GM18499 (cell line): ENCODE data around the gene SIRPD.
"Not testable (repeated sequence)": the region's sequence is repeated elsewhere in the genome, so short reads cannot be mapped to it uniquely, and the experiment has no call there.

Source experiments
- ATAC-seq: cut with Tn5 transposase; IDR thresholded peaks from one replicate; pipeline ENCODE4 v1.9.1; 2021; ENCODE audit warnings: moderate number of reproducible peaks; ENCODE audit not compliant: insufficient read depth, unreplicated experiment

Gene SIRPD

GRCh38 chr20:1557605-1558004 is at the start of gene SIRPD:
Gene SIRPD, minus strand, starts transcription at chr20:1557705. Its CDS starts 52 bp downstream, at chr20:1557653.
- ATAC-seq = no peak

DNA sequence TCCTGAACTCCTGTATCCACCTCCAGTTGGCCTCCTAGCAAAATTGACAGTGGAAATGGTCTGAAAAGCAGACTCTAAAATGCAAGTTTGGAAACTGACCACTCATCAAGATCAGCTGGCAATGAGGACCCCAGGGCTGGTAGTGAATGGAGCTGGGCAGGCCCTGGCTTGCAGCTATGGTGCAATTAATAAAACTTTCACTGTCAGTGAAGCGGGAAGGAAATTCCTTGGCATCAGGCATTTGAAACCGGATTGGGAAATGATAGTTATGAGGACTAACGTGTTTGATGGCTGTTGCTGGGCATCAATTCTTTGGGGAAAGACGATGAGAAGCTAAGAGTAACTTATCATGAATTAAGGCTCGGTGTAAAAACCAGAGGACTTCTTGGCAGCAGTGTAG is 43.2 kb upstream of the SIRPD start:
- no peak for ATAC-seq

- ATAC-seq = no peak
Observed at GRCh38 chr20:1595333-1595732, 37.8 kb upstream of the SIRPD start.

DNA sequence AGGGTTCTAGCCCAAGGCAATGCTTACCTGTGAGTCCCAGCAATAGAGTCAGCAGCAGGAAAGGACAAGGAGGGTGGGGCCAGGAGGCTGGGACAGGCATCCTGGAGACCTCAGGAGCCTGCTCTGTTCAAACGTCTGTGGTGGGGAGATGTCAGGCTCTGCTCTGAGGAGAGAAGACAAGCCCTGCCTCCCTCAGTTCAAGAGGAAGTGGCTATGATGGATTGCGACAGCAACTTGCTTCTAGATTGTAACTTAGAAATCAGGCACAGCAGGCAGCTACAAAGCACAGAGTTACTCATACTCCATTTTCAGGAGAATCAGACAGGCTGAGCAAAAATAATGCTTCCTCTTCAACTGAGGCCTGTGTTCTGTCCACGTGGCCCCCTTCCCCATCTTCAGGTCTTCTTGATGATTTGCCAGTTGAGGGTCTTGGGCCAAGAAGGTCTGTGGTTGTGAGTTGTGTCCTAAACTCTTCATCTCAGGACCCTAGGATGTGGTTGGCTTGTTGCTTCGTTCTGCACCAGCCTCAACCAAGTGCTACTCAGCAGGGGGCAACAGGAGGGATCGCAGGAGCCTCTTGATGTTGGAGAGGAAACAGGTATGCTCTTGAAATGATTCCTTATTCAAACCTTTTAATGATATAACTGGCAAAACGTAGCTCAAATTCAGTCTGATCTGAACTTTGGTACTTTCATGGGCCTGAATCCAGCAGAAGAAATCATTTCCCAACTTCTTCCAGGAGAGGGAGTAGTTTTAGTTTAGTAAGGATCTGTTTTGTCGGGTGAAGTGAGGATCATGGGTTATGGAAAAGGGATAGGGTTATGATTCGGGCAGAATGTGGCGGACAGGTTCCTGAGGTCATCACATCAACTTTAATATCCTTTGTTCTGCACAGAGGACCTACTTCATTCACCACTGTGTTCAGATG is 31.3 kb upstream of the SIRPD start:
- ATAC-seq = no peak

DNA sequence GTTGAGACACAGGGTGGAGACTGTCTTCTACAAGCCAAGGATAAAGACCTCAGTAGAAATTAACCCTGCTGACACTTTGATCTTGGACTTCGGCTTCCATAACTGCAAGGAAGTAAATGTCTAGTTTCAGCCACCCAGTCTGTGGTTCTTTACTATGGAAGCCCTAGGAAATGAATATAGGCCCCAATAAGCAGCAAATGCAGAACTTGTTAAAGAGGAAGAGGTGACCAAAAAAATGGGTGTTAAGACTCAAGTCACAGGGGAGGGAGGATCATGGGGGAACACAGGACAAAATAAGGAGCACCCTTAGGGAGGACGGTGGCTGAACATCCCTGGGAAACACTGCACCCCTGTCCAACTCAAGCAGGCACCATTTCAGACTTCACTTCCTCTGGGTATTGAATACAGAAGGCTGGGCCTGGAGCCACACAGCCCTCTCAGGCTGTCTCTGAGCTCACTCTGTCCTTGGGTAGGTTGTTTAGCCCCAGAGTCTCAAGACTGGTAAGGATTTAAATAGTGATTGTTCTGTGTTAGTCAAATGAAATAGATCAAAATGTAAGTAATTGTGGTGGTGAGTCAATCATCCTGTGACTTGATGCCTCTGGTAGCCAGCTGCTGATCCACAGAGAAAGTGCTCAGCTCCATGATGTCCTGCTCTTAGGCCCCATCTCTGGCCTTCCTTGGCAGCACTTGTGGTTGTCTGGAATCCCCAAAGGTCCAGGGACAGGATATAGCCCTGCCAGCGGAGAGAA is 30.5 kb upstream of the SIRPD start:
- no peak for ATAC-seq

GRCh38 chr20:1579488-1579887 is 22.0 kb upstream of the SIRPD start:
- no peak for ATAC-seq

DNA sequence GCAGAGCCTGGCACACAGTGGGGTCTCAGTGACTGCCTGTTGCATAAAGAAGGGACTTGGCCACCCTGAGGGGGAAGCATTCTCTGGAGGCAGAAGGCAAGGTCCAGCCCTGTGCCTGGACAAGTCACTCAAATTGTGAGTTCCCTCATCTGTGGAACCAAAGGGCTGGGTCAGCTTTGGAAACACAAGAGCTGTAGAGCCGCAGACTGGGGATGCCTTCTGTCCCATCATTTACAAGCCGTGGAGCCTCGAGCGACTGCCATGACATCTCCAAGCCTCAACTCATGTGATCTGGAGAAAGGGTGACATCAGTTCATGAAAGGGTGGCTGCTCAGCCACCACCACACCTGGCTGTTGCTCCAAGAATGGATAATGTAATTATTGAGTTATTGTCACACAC is 20.4 kb upstream of the SIRPD start:
- ATAC-seq = no peak

DNA sequence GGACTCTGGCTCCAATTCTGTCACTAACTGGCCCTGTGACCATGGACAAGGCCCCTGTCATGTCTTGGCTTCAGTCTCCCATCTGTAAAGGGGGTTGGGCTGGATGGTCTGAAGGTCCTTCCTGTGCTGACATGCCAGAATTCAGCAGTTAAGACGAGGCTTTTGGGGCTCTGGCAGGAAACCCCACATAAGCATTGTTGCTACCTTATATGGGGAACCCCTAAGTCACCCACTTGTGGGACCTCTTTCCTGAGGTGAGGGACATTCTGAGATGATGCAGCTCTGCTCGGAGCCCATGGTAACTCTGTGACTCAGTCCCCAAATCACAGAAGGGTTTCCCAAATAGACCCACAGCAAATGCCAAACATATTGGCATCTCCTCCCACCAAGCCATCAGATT is 19.8 kb upstream of the SIRPD start:
- not testable (repeated sequence) for ATAC-seq

DNA sequence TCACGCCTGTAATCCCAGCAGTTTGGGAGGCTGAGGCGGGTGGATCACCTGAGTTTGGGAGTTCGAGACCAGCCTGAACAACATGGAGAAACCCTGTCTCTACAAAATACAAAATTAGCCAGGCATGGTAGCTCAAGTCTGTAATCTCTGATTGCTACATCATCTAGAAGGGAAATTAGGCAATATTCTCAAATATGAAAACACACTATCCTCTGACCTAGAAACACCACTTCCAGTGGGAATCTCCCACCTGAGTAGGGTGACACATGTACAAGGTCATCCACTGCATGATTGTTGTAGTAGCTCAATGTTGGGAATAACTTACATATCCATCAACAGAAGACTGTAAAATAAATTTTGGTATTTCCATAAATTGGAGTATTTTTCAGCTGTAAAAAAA is 19.1 kb upstream of the SIRPD start:
- ATAC-seq = no peak

GRCh38 chr20:1576003-1576402 is 18.5 kb upstream of the SIRPD start:
- ATAC-seq = not testable (repeated sequence)

- not testable (repeated sequence) for ATAC-seq
Observed at GRCh38 chr20:1571583-1571982, 14.1 kb upstream of the SIRPD start.

GRCh38 chr20:1569415-1569881 is 11.9 kb upstream of the SIRPD start:
- ATAC-seq = no peak

DNA sequence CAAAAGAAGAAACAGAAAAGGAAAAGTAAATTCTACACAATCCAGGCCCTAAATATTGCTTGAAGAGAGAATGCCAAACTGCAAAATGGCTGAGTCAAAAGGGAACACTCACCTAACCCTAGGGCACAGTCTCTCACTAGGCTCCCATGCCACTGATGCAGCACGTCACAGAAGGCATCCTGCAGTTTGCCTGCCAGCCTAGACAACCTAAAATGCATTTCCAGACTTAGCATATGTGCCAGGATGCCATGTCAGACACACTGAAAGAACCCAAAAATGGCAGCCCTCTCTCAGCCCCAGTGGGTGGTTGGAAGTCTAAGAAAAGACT is 10.6 kb upstream of the SIRPD start:
- ATAC-seq = no peak

- ATAC-seq = no peak
Observed at GRCh38 chr20:1567392-1568162, 10.1 kb upstream of the SIRPD start.

GRCh38 chr20:1566701-1567100 is 9.2 kb upstream of the SIRPD start:
- no peak for ATAC-seq

DNA sequence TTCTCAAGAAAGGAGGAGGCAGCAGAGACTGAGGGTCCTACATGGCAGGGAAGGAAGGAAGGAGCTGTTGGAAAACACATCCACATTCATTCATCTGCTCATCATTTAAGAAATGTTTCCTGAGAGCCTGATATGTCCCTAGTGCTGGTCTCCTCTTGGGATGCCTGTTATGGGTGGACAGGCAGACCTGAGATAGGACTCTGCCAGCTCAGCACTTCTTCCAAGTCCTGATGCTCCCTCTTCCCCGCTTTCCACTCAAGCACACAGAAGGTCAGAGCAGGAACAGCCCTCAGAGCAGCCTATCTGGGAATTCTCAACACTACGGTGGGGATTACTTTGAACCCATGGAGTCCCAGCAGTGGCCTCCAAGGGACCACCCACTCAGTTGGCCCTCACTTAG is 8.0 kb upstream of the SIRPD start:
- no peak for ATAC-seq

DNA sequence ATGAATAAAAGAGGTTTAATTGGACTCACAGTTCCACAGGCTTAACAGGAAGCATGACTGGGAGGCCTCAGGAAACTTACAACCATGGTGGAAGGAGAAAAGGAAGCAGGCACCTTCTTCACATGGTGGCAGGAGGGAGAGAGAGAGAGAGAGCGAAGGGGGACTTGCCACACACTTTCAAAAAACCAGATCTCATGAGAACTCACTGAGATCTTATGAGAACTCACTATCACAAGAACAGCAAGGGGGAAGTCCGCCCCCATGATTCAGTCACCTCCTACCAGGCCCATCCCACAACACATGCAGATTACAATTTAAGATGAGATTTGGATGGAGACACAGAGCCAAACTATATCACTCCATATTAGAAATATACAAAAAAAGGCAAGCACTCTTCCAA is 6.1 kb upstream of the SIRPD start:
- ATAC-seq = no peak

DNA sequence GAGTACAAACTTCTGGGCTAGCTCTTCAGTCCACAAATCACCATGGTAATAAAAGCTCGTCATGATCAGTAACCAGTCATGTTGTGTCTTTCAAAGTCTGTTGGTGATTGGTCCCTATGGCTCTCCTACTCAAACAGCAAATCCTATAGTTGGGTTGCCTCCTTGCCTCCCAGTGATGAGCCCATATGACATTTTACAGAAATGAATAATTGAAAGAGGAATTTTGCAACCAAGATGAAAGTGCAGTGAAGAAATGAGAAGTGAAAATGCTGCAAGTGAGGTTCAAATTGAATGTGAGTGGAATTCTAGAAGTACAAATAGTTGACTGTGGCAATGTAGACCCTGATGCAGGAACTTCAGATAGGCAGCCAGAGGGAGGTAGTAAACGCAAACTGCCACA is 5.1 kb upstream of the SIRPD start:
- ATAC-seq = no peak

DNA sequence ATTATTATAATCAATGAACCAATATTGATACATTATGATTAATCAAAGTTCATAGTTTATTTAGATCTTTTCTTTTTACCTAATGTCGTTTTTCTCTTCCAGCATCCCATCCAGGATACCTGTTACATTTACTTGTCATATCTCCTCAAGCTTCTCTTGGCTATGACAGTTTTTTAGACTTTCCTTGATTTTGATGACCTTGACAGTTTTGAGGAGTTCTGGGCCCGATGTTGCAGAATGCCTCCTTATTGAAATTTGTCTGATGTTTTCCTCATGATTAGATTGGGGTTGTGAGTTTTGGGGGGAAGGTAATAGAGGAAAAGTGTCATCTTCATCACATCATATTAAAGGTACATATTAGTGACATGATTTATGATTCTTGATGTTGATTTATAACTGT is 3.8 kb upstream of the SIRPD start:
- ATAC-seq = no peak

- no peak for ATAC-seq
Observed at GRCh38 chr20:1555952-1556351, 1.6 kb downstream of the SIRPD start.
